CD4-positive, alpha-beta T cell (primary cell): ENCODE data around the gene INSYN2B. TPM values are rescaled to one million over a fixed set of nuclear protein-coding genes. Genes with fewer than 3 reads are reported as not detected.

Source experiments
- ATAC-seq: fragments of 200-7000 bp; cut with Tn5 transposase; one replicate; pipeline ENCODE4 v1.10.0; 2022; ENCODE audit warnings: mild to moderate bottlenecking; ENCODE audit not compliant: poor library complexity
- CTCF ChIA-PET: fragments of 350-600 bp; sonication (Branson Sonifier 250); formaldehyde crosslinking; loops from one replicate; lab custom pipeline; 2021; ENCODE audit warnings: antibody characterized with exemption, inconsistent platforms; lab: Charles Lee
- POLR2A ChIA-PET: fragments of 350-600 bp; sonication (Branson Sonifier 250); formaldehyde crosslinking; loops from one replicate; lab custom pipeline; 2021; ENCODE audit warnings: antibody characterized with exemption, inconsistent platforms; lab: Charles Lee
- DNase-seq, 14 experiments: peaks; one replicate each; pipeline ENCODE4 v3.0.0-alpha.2; 2013 to 2020; ENCODE audit warnings: mixed read lengths in 2 of 14
- H3K27ac ChIP-seq, 2 donors: one replicate each; pipeline versions ENCODE4 v1.5.1 to v1.7.0; 2013; ENCODE audit warnings: low read length in 2 of 2, low read depth in 1 of 2, mild to moderate bottlenecking in 1 of 2
- H3K27me3 ChIP-seq, 2 experiments: 1 replicate in 1 of 2; 2 replicates in 1 of 2; pipeline versions ENCODE4 v1.6.1 to v1.7.0; 2013; ENCODE audit warnings: low read length in 2 of 2, control low read depth in 1 of 2, mild to moderate bottlenecking in 1 of 2, moderate library complexity in 1 of 2; ENCODE audit not compliant: insufficient read depth in 2 of 2, control insufficient read depth in 1 of 2
- H3K36me3 ChIP-seq: one replicate; pipeline ENCODE4 v1.6.1; 2013; ENCODE audit warnings: low read length, control low read depth; ENCODE audit not compliant: insufficient read depth
- H3K4me1 ChIP-seq: one replicate; pipeline ENCODE4 v1.6.1; 2013; ENCODE audit warnings: low read length, control low read depth; ENCODE audit not compliant: insufficient read depth
- H3K4me3 ChIP-seq: one replicate; pipeline ENCODE4 v1.5.1; 2013; ENCODE audit warnings: mild to moderate bottlenecking, low read length, moderate library complexity
- H3K9me3 ChIP-seq, 2 experiments: 1 replicate in 1 of 2; 2 replicates in 1 of 2; pipeline versions ENCODE4 v1.6.1 to v1.7.0; 2013; ENCODE audit warnings: low read length in 2 of 2, mild to moderate bottlenecking in 2 of 2, control low read depth in 1 of 2, moderate library complexity in 1 of 2; ENCODE audit not compliant: control insufficient read depth in 1 of 2, insufficient read depth in 1 of 2
- H3K27ac Mint-ChIP-seq: one replicate; pipeline ENCODE4 v1.8.0; 2020; ENCODE audit warnings: mixed read lengths
- H3K27me3 Mint-ChIP-seq: one replicate; pipeline ENCODE4 v1.8.0; 2021; ENCODE audit warnings: mixed read lengths
- H3K36me3 Mint-ChIP-seq: one replicate; pipeline ENCODE4 v1.8.0; 2021; ENCODE audit warnings: low read depth, mixed read lengths
- H3K4me1 Mint-ChIP-seq: one replicate; pipeline ENCODE4 v1.8.0; 2021; ENCODE audit warnings: low read depth, mixed read lengths
- H3K4me3 Mint-ChIP-seq: one replicate; pipeline ENCODE4 v1.8.0; 2020; ENCODE audit warnings: mild to moderate bottlenecking, mixed read lengths
- H3K9me3 Mint-ChIP-seq: one replicate; pipeline ENCODE4 v1.8.0; 2020; ENCODE audit warnings: mixed read lengths
- CTCF ChIP-seq: fragments of 200-600 bp; IDR thresholded peaks from one replicate; pipeline ENCODE4 v1.8.0; 2022; ENCODE audit warnings: antibody characterized with exemption, mild to moderate bottlenecking
- intact Hi-C, 2 experiments: fragments of 100-400 bp; cut with DNase I in 1 of 2; cut with micrococcal nuclease in 1 of 2; formaldehyde crosslinking; loops; one replicate each; pipeline versions ENCODE4 v1.15.1 to v1.9.0; 2023 to 2025; cut with DNase I, micrococcal nuclease
- total RNA-seq, 174 experiments: library from RNA in 2 of 174; stranded (reverse) in 2 of 174; gene quantifications; one replicate each; pipeline ENCODE4 v1.2.3 and lab custom pipeline; 2021 to 2026

The INSYN2B gene
- total RNA-seq, 2 experiments from 2014 or later: not detected

- Histone ChIP-seq H3K27ac (no peak overlapping the region), H3K27me3 (no peaks in the 10 kb centered on the region), H3K4me1 (peaks cover 2% of the 10 kb centered on the region), H3K9me3 (no peaks in the 10 kb centered on the region), H3K4me3 (no peak overlapping the region), H3K36me3 (peaks cover 14% of the 10 kb centered on the region)
- DNase-seq (no peak), ATAC-seq (no peak)
- no peak for TF ChIP-seq CTCF
- Mint-ChIP-seq H3K36me3 (peaks cover 67% of the 10 kb centered on the region), H3K27me3 (no peaks in the 10 kb centered on the region), H3K27ac (no peak overlapping the region), H3K9me3 (no peaks in the 10 kb centered on the region), H3K4me3 (no peak overlapping the region), H3K4me1 (peaks cover 11% of the 10 kb centered on the region)
- CTCF ChIA-PET: no interaction called here
- intact Hi-C loops: no loop called here
- POLR2A ChIA-PET: no interaction called here
Observed at GRCh38 chr5:169875731-169876130, 104.6 kb downstream of the INSYN2B start.

- Mint-ChIP-seq H3K4me3 (no peak overlapping the region), H3K4me1 (peaks cover 11% of the 10 kb centered on the region), H3K9me3 (no peaks in the 10 kb centered on the region), H3K27me3 (no peaks in the 10 kb centered on the region), H3K36me3 (peaks cover 66% of the 10 kb centered on the region), H3K27ac (no peak overlapping the region)
- H3K27me3 ChIP-seq: no peaks in the 10 kb centered on the region
- H3K4me1 ChIP-seq: peaks cover 2% of the 10 kb centered on the region
- no peak for TF ChIP-seq CTCF
- DNase-seq: peak in 2 of 14 experiments; percentile 12
- intact Hi-C loops: no loop called here
- peaks cover 13% of the 10 kb centered on the region for H3K36me3 ChIP-seq
- H3K9me3 ChIP-seq: no peaks in the 10 kb centered on the region
- H3K27ac ChIP-seq: no peak overlapping the region
- ChIA-PET POLR2A (no interaction called here), CTCF (no interaction called here)
- no peak for ATAC-seq
- no peak overlapping the region for H3K4me3 ChIP-seq
Observed at GRCh38 chr5:169875091-169875728, 105.1 kb downstream of the INSYN2B start.

- peaks cover 11% of the 10 kb centered on the region for H3K4me1 Mint-ChIP-seq
- TF ChIP-seq CTCF: no peak
- H3K27ac Mint-ChIP-seq: no peak overlapping the region
- DNase-seq (no peak), ATAC-seq (no peak)
- no peaks in the 10 kb centered on the region for H3K27me3 ChIP-seq
- peaks cover 19% of the 10 kb centered on the region for H3K36me3 ChIP-seq
- ChIA-PET CTCF (no interaction called here), POLR2A (no interaction called here)
- H3K27me3 Mint-ChIP-seq: no peaks in the 10 kb centered on the region
- no peaks in the 10 kb centered on the region for H3K9me3 Mint-ChIP-seq
- no peak overlapping the region for H3K4me3 ChIP-seq
- no peak overlapping the region for H3K27ac ChIP-seq
- intact Hi-C loops: no loop called here
- no peaks in the 10 kb centered on the region for H3K9me3 ChIP-seq
- peaks cover 69% of the 10 kb centered on the region for H3K36me3 Mint-ChIP-seq
- H3K4me3 Mint-ChIP-seq: no peak overlapping the region
- peaks cover 2% of the 10 kb centered on the region for H3K4me1 ChIP-seq
Observed at GRCh38 chr5:169874621-169875020, 105.7 kb downstream of the INSYN2B start.
